Activated CD4-positive, CD25-positive, alpha-beta regulatory T cell treated with anti-CD3 and anti-CD28 coated beads, Interleukin-2, amount 50 U/mL, for 16 hours (primary cell): ENCODE data around the gene ANKRD22.
"Not testable (repeated sequence)": the region's sequence is repeated elsewhere in the genome, so short reads cannot be mapped to it uniquely, and the experiment has no call there.

Source experiments
- DNase-seq: peaks from one replicate; pipeline ENCODE4 v3.0.0-alpha.2; 2020; ENCODE audit warnings: low read depth, low spot score

ANKRD22 gene

DNA sequence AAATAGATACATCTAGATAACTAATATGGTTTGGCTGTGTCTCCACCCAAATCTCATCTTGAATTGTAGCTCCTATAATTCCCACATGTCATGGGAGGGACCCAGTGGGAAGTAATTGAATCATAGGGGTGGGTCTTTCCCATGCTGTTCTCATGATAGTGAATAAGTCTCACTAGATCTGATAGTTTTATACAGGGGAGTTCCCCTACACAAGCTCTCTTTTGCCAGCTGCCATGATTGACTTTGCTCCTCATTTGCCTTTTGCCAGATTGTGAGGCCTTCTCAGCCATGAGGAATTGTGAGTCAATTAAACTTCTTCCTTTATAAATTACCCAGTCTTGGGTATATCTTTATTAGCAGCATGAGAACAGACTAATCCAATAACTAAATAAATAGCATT, 14.0 kb downstream of the ANKRD22 start:
- not testable (repeated sequence) for DNase-seq

DNA sequence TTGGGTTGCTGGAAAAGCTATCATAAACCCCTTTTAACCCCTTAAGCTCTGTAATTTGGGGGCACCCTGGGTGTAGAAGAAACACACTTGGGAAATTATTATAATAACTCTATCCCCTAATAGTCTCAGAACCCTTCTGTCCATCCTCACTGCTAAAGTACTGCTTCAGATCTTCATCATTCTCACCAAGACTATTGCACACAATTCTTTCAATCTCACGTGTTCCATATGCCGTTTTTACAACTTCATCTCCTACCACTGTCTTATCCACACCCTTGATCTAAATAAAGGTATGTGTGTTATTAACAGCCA, 15.8 kb downstream of the ANKRD22 start:
- DNase-seq = no peak

DNA sequence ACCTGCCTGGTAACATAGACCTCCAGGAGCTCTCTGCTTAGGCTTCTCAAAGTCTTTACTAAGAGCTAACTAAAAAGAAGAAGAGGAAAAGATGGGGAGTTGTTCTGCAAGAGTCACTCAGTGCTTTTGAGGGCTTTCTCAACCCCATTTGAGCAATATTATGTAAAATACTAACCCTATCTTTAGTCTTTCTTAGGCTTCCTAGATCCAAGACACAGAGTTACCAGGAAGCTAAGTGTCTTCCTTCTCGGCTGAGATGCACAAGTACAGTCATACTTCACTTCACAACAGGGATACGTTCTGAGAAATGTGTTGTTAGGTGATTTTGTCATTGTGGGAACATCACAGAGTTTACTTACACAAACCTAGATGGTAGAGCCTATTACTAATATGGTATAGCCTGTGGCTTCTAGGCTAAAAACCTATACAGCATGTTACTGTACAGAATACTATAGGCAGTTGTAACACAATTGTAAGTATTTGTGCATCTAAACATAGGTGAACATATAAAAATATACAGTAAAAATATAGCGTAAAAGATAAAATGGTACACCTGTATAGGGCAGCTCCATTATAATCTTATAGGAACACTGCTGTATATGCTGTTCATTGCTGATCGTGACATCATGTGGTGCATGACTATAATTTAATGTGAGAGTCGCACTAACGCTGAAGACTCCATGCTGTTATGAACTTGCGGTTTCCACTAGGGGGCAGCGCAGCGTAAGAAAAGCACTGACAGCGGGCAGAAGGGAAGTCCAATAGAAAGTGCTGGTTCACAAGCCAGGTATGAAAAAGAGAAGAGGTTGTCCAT, 16.3 kb downstream of the ANKRD22 start:
- DNase-seq = peak; percentile 80

DNA sequence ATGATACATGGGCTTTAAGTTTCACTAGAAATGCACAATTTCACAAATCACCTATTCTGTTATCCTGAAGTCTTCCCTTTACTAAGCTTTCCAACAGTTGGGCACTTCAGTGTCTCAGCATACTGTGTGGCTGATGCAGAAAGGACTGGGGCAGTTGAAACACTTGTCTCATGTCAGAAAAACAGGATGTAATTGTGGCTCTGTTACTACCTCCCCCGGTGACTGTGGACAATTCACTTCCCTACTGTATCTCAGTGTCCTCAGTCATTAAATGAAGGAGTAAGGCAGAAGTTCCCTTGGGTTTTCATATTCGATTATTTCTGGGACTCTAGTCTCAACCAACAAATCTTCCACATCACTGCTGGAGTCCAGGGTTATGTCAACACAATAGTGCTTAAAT, 17.9 kb downstream of the ANKRD22 start:
- DNase-seq = no peak

DNA sequence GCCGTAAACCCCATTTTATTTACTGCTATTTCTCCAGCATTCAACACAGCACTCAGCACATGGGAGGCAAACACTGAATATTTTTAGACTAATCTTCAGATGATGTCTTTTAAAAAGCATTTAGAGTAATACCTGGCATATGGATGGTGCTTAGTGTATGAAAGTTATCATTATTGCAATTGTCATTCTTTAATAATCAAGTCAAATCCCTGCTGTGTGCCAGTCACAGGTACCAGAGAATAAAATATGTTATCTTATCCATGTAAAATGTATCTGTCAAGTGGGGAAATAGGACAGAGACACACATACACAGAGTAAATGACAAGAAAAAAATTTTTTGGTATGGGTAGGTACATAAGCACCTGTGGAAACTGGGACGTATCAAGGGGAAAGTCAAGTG, 18.5 kb downstream of the ANKRD22 start:
- no peak for DNase-seq

DNA sequence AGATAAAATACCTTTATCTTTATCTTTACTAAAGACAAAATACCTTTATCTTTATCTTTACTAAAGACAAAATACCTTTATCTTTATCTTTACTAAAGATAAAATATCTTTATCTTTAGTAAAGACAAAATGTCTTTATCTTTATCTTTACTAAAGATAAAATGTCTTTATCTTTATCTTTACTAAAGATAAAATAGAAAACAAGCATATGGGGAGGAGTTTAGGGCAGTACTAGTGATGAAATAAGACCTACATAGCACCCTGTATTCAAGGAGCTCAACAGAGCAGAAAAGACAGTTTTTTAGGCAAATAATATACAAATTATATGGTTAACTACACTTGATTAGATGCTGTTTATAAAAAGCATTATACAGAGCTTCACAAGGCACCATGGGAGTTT, 19.3 kb downstream of the ANKRD22 start:
- no peak for DNase-seq

DNA sequence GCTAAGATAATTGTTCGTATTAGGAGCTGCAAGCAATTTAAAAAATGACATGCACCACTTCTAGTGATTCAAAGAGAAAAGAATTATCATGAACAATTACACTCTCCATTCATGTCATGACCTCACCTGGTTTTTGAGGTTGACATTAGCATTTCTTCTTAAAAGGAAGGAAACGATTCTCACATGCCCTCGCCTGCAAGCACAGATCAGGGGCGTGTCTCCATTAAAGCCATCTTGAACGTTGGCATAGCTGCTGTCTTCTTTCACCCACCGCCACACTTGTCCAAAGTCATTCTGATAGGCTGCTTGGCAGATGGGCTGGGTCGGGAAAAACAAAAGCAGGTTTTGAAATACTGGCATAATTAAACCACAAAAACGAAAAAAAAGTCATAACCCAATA, 19.9 kb downstream of the ANKRD22 start:
- peak; percentile 27 for DNase-seq

DNA sequence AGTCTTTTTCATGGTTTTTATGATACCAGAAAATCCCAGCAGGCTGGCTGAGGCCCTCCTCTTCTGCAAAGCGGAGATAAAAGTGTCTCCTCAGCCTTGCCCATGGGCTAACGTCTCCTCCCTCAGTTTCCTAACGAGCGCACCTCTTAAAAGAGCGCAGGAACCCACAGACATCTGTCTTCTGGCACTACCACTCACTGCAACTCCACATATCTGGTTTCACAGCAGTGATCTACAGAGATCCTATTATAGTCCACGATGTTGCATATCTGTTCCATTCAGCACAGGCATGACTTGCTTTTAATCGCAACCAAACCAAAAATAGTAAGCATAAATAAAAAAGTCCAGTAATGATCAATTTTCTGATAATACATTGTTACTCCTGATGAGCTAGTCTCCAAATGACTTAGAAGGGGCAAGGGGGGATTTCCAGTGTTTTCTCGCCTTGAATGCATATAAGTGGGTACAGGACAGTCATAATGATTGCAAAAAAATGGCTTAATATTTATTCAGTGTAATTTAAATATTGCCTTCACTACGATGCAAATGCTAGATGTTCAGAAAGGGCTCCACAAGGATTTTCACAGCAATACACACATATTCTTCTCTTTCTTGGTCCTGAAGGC, 20.9 kb downstream of the ANKRD22 start:
- no peak for DNase-seq

DNA sequence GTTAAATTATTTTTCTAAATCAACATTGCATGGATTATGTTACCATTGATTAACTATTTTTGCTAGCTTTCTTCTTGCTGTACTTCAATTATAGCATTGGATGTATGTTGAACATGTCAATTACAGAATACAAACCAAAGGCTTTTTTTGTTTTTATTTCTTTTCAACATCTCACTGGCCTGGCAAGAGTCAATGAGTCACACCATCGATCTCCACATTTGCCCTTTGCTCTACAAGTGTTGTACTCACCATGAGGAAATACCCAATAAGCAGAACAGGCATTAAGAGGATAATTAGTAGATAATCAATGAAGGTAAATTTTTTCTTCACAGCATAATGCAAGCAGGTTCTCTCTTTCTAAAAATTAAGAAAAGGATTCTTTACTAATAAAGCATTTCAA, 23.3 kb downstream of the ANKRD22 start:
- DNase-seq = no peak

DNA sequence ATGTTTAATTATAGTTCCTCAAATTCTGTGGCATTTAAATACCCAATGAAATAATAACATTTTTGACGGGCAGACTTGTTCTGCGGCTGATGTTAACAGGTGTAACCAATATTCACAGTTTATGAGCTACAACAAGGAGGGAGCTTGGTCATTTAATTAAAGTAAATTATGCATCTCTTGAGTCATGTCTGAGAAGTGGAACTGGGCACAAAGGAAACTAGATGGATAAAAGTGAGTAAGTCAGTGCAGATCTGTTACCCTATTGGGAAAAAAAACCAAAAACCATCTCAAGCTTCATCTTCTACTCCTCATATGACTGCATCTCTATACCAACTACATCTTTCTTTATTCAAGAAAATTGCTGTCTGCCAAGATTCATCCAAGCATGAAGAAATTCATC, 24.0 kb downstream of the ANKRD22 start:
- DNase-seq = no peak

DNA sequence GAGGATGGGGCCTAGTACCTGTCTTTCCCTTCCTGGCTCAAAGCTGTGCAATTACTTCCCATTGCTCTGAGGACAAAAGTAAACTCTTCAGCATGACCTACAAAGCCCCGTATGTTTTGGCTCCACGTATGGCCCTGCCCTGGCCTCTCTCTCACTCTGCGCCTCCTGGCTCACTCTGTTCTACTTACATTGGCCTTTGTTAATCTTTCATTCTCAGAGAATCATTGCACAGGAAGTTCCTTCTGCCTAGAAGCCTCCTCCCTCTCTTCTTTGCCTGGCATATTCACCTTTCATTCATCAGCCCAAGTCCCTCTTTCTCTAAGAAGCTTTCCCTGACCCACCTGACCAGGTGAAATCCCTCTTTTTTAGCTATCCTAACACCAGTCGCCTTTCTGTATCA, 25.3 kb downstream of the ANKRD22 start:
- DNase-seq = no peak

DNA sequence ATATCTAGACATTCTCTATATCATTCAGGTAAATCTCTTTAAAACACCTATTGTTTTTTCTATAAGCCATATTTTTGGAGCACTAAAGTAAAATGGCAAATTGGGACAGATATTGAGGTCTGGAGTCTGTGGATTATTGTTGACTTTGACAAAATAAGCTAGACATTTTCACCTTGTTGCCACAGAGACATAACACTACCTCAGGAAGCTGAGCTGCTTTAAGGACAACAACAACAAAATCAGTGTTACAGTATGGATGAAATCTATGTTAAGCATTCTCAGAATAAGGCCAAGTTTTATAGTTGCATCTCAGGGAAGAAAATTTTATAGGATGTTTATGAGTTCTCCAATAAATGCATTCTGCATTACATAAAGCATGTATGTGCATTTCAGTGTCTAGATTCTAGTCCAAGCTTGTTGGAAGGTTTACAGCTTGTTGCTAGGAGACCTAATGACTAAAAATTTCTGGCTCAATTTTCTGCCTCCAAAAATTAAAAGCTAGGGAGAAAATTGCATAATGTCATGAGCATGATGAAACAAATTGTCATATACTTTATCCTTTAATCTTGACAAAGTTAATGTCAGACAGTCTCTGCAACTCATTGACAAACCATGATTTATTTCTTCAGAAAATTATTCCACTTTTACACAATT, 30.8 kb downstream of the ANKRD22 start:
- no peak for DNase-seq

DNA sequence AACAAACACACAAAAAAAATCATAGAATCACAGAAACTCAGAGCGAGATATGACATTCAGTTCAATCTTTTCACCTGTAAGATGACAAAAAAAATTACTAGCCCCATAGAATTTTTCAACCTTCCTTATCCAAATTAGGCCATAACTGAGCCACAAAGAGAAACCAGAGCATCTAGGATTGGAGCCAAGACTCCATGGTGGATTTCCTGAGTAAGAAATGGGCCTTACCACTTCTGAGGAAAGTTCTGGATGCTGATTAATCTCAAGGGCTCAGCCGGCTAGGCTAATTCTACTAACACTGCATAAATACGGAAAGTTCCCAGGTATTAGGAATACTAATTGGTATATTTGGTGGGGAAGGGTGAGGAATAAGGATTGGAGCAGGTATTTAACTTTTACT, 32.4 kb downstream of the ANKRD22 start:
- no peak for DNase-seq

DNA sequence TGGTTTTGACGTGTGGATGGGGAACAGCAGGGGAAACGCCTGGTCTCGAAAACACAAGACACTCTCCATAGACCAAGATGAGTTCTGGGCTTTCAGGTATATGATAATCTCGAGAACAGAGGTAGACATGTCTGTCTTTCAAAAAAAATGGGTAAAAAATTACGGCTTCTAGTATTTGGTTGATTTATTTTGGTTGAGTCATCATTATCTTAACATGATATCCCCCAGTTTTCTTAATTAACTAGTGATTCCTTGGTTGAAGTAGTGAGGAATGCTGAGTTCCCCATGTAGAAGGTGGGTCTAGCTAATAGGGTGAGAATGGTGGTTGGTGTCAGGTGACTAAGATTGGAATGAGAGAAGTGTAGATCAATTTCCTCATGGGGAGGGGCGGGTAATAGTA, 38.4 kb downstream of the ANKRD22 start:
- DNase-seq = no peak

DNA sequence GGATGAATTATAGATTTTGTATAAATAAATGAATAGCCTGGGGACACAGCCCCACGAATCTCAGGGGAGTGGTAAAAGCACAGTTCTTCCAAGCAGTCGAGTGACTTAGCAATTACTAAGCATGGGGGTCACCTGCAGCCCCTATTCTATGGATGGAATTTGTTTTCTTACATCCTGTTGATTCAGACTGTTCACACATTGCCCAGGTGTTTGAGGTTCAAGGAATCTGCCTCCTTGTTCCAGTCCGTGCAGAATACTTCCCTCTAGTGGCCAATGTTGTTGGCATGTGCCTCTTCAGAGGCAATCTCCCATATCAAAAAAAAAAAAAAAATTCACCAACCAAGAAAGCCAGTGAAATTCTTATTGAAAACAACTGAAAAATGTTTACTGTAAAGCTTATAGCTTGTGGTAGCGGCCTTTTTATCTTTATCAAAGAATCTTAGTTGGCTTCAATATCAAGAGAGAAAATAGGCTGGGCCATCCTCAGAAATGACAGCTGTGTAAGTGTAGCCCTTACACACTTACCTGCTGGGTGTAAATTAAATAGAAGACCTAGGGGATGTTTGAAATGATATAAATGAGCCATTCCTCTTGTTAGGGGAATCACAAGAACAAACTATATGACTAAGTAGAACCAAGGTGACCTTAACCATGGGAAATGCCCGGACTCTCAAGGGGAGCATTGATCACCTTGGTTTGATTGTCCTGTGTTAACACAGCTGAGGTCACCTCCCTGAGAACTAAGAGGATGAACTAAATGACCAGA, 41.3 kb downstream of the ANKRD22 start:
- DNase-seq = no peak

DNA sequence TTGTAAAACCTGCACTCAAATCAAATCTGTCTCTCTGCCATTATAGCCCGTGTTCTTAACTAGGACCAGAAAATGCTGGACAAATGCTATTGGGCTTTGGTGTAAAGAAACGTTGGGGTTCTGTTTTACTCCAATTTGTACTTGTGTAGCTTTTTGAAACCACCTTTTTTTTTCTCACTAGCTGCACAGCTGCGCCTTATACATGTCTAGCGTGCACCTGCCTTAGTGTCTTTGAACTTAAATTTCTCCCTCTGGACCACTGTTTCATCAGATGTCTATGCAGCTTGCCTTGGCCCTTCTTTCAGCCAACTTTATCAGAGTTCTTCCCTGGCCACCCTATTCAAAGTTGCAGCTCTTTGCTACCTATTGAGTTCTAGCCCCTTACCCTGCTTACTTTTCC, 42.0 kb downstream of the ANKRD22 start:
- no peak for DNase-seq

DNA sequence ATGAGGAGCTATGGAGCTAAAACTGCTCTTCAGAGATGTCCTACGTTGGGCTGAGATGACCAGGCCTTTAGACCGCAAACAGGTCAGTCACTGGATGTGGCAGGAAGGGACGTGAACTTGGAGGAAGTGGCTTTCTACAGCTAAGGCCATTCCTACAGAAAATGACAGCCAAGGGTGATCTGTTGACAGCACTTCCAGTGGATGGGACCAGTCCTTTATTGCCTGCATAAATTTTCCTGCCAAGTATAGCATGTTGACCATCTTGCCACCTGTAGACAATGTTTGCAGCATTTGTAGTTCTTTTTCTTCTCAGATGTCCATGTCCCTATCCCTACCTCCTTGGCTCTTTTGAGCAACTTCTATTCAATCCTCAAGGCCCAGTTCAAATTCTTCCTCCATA, 45.7 kb downstream of the ANKRD22 start:
- DNase-seq = no peak

DNA sequence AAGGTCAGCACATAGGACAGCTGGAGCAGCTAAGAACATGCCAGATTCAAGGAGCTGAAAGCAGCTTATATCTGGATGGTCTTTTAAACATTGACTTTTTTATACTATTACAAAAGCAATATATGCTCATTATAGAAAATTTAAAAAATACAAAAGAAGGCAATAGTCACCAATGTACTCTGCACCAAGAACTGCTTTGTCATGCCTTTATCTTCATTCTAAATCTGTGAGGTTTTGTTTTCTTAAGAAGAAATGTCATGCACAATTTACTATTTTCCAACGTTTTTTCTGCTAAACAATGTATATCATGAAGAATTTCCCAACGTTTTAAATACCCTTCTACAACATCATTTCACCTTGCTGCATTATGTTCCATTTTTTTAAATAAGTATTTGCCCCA, 46.3 kb downstream of the ANKRD22 start:
- no peak for DNase-seq

DNA sequence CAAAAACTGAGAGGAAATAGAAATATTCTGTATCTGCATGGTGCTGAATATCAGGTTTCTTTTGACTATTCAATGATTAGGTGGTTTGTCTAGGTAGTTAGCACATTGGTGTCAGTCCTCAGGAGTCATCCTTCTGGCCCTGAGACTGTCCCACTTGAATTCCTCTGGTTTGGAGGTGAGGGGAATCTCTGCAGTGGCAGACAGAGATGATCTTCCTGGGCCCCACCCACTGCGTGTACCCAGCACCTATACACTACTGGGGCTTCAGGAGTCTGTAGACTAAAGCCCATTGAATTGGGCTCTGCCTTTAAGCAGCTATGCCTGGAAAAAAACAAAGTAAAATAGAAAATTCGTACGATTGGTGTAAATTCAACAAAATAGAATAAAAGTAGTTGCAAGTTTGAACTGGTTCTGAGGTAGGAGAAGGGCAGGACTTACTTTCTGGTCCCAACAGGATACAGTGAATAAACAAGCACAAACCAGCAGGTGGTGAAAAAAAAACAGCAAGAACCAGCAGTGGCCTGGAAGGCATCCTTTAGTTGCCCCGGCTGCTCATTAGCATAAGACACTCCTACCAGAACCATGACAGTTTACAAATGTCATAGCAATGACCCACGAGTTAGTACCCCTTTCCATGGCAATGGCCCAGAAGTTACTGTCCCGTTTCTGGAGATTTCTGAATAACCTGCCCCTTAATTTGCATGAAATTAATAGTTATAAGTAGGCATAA, 47.4 kb downstream of the ANKRD22 start:
- DNase-seq = no peak

DNA sequence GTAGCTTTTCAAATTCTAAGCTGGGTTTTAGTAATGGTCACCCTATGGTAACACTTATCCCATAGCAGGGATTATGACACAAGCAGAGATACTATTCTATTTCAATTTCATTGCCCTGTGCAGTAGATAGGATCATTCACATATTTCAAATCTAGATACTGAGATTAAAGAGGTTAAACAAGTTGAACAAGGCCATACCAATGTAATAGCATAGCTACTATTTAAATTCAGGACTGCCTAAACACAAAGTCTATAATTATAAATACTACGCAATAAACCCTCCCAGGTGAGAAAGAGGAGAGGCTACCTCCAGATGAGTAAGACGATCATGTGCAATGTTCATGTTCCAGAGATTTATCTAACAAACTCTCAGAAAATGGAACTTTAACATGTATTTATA, 48.0 kb downstream of the ANKRD22 start:
- DNase-seq = no peak

DNA sequence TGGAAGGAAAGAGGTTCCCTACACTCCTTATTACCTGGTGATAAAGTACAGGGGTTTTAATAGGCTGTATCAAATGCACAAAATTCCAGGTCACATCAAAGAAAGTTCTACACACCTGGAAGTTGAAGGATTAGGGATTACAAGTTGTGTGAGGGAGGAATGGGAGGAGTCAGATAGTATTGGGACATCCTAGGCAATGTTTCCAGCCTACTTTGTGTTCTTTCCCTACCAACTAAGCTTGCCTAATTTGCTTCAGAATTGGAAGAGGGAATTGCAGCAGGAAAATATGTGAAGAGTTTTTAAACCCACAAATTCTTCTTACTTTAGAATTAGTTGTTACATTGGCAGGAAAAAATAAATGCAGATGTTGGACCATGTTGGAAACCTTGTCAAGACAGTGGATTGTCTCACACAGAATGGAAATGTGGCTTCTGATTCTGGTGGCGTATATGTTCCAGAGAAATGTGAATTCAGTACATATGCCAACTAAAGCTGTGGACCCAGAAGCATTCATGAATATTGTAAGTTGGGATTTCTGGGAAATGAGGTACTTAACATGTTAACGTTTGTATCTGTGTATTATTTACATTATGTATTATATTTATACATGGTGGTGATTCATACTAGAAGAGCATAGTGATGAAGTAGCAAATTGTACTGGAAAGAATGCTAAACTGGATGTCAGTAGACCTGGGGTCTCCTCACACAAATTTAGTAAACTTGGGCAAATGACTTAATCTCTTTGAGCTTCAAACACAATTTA, 48.9 kb downstream of the ANKRD22 start, which contains the start of gene LIPM:
LIPM (plus strand) TSS at position 208 of the 763 bp plus-strand sequence; CDS start at position 375, 167 bp downstream.
- DNase-seq = no peak
